CD4-positive, alpha-beta T cell treated with Interleukin-21 for 1 hour (primary cell): ENCODE results near the gene ZNF717.
A peak's percentile ranks its signal among the peaks of the same experiment; 100 is the strongest.
"Not testable (repeated sequence)": the region's sequence is repeated elsewhere in the genome, so short reads cannot be mapped to it uniquely, and the experiment has no call there.

Experiments used
- DNase-seq: peaks from one replicate; pipeline ENCODE4 v3.0.0-alpha.2; 2020

The ZNF717 gene

GRCh38 chr3:75785081-75785755 is at the start of gene ZNF717:
Gene ZNF717 (minus strand): TSS chr3:75785549. CDS start chr3:75783362, 2,187 bp downstream.
- peak; percentile 93 for DNase-seq

GRCh38 chr3:75831076-75831475 is 45.7 kb upstream of the ZNF717 start:
- not testable (repeated sequence) for DNase-seq

GRCh38 chr3:75818019-75818418 is 32.7 kb upstream of the ZNF717 start:
- DNase-seq: not testable (repeated sequence)

- DNase-seq: not testable (repeated sequence)
Observed at GRCh38 chr3:75816287-75817180, 31.2 kb upstream of the ZNF717 start.

- DNase-seq: no peak
Observed at GRCh38 chr3:75814797-75815196, 29.4 kb upstream of the ZNF717 start.

- no peak for DNase-seq
Observed at GRCh38 chr3:75782506-75782905, 2.8 kb downstream of the ZNF717 start.

- no peak for DNase-seq
Observed at GRCh38 chr3:75781079-75781745, 4.1 kb downstream of the ZNF717 start.

GRCh38 chr3:75777742-75778141 is 7.6 kb downstream of the ZNF717 start:
- DNase-seq: not testable (repeated sequence)

- not testable (repeated sequence) for DNase-seq
Observed at GRCh38 chr3:75771631-75772030, 13.7 kb downstream of the ZNF717 start.

GRCh38 chr3:75768303-75769017 is 16.9 kb downstream of the ZNF717 start:
- DNase-seq: no peak

GRCh38 chr3:75737831-75738493 is 47.4 kb downstream of the ZNF717 start:
- DNase-seq: no peak

GRCh38 chr3:75727985-75728384 is 57.4 kb downstream of the ZNF717 start:
- DNase-seq: no peak

- no peak for DNase-seq
Observed at GRCh38 chr3:75692061-75692460, 93.3 kb downstream of the ZNF717 start.

- DNase-seq: no peak
Observed at GRCh38 chr3:75687323-75687722, 98.0 kb downstream of the ZNF717 start.
